GM23248 (cell line): Measurements from ENCODE around the gene SSR4.

Experiments used
- EZH2 ChIP-seq: fragments of 200-600 bp; sonication (generic); IDR thresholded peaks from 2 replicates; pipeline ENCODE4 v1.6.1; 2018; ENCODE audit warnings: antibody characterized with exemption, mild to moderate bottlenecking; ENCODE audit not compliant: insufficient read depth, poor library complexity, severe bottlenecking
- EZH2phosphoT487 ChIP-seq: fragments of 200-600 bp; sonication (generic); IDR thresholded peaks from 2 replicates; pipeline ENCODE4 v1.6.1; 2018; ENCODE audit warnings: antibody characterized with exemption, moderate library complexity, mild to moderate bottlenecking, low read depth; ENCODE audit not compliant: insufficient read depth

- TF ChIP-seq EZH2 (no peak), EZH2phosphoT487 (no peak)
Measured at GRCh38 chrX:153783378-153784013, 11.0 kb upstream of the SSR4 start.
